RPMI8226 (cell line): ENCODE data around the gene CFAP61.

ENCODE experiments used
- DNase-seq: peaks from one replicate; pipeline ENCODE4 v3.0.0-alpha.2; 2015

The CFAP61 gene

DNA sequence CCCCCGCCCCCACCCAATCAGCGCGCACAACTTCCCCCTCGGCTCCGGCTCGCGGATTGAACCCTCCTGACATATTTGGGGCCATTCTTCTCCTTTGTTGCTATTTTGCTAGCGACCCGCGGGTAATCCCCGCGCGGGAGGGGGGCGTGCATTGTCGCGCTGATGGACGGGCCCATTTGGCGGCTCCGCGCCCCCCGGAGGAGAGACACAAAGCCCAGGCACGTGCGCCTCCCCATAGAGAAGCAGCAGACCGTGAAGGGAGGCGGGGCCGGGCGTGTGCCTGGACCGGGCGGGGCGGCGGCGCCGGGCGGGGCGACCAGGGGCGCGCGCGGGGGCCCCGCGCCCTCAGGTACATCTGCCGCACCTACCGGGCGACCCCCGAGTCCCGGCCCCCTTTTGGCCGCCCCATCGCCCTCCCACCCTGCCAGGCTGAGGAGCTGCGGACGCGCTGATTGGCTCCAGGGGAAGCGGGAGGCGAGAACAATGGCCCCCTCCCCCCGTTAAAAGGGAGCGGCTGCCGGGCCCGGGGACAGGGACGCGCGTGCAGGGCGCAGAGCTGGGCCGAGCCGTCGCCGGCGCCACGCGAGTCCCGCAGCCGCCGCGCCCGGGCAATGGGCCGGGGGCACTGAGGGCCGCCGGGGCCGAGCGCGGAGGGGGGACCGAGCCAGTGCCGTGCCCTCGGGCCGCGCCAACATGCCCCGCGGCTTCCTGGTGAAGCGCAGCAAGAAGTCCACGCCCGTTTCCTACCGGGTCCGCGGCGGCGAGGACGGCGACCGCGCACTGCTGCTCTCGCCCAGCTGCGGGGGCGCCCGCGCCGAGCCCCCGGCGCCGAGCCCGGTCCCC, 315.5 kb downstream of the CFAP61 start, which contains the start of gene INSM1:
Gene INSM1, plus strand, starts transcription at position 530 of the 843 bp plus-strand sequence. Its CDS starts 164 bp downstream, at position 694.
- no peak for DNase-seq

DNA sequence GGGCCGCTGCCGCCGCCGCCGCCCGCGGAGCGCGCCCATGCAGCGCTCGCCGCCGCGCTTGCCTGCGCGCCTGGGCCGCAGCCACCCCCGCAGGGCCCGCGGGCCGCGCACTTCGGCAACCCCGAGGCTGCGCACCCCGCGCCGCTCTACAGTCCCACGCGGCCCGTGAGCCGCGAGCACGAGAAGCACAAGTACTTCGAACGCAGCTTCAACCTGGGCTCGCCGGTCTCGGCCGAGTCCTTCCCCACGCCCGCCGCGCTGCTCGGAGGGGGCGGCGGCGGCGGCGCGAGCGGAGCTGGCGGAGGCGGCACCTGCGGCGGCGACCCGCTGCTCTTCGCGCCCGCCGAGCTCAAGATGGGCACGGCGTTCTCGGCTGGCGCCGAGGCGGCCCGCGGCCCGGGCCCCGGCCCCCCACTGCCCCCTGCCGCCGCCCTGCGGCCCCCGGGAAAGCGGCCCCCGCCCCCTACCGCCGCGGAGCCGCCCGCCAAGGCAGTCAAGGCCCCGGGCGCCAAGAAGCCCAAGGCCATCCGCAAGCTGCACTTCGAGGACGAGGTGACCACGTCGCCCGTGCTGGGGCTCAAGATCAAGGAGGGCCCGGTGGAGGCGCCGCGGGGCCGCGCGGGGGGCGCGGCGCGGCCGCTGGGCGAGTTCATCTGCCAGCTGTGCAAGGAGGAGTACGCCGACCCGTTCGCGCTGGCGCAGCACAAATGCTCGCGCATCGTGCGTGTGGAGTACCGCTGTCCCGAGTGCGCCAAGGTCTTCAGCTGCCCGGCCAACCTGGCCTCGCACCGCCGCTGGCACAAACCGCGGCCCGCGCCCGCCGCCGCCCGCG, 316.3 kb downstream of the CFAP61 start:
- DNase-seq, result peak; percentile 56

DNA sequence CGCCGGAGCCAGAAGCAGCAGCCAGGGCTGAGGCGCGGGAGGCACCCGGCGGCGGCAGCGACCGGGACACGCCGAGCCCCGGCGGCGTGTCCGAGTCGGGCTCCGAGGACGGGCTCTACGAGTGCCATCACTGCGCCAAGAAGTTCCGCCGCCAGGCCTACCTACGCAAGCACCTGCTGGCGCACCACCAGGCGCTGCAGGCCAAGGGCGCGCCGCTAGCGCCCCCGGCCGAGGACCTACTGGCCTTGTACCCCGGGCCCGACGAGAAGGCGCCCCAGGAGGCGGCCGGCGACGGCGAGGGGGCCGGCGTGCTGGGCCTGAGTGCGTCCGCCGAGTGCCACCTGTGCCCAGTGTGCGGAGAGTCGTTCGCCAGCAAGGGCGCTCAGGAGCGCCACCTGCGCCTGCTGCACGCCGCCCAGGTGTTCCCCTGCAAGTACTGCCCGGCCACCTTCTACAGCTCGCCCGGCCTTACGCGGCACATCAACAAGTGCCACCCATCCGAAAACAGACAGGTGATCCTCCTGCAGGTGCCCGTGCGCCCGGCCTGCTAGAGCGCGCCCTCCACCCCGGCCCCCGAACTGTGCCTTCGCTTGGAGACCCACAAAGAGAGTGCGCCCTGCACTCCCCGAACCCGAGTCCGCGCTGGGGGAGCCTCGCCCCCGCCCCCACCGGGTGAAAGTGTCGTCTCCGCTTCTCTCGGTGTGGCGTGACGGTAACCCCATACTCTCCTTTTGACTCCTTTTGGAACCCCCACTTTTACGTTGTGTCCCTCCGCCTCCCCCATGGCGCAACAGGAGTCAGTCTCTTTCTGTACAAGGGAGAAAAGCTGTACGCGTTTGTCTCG, 317.1 kb downstream of the CFAP61 start:
- DNase-seq, result peak; percentile 81

GRCh38 chr20:20370094-20370575, 317.8 kb downstream of the CFAP61 start:
- no peak for DNase-seq

DNA sequence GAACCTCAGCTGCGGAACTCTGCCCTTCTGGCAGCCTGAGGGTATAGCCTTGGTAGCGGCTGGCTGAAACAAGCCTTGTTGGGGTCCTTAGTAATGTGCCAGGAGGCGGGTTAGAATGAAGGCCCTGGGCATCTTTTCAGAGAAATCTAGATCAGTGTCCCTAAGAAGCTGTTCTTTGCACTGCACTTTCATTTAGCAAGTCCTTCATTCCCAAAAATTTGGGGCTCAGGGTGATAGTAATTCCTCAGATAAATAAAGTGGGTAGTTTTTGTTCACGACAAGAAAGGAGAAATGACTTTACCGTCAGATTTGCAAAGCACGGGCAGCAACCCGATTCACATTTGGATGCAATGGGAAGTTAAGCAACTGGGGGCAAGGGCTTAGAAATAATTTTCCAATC, 318.8 kb downstream of the CFAP61 start:
- DNase-seq, result no peak

GRCh38 chr20:20371681-20372080, 319.3 kb downstream of the CFAP61 start:
- no peak for DNase-seq

DNA sequence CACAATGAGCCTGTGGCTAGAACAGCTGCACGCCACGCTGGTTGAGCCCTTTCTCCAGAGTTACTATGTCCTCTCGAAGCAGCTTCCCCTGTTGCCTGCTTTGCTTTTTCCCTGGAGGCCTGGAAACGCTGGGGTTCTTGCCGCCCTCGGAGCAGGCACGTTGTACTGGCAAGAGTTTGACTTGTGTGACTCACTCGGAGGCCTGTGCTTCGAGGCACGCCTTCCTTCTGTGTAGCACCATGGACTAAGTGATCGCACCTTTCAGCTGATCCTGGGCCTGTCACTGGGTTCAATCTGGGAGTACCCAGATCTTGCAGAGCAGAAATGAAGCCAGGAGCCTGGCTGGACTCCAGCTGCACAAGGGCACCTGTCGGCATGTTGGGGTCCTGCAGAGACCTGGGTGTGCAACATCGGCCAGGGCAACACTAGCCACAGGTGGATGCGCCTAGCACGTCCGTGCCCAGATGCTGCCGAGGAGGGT, 320.8 kb downstream of the CFAP61 start:
- DNase-seq, result no peak

DNA sequence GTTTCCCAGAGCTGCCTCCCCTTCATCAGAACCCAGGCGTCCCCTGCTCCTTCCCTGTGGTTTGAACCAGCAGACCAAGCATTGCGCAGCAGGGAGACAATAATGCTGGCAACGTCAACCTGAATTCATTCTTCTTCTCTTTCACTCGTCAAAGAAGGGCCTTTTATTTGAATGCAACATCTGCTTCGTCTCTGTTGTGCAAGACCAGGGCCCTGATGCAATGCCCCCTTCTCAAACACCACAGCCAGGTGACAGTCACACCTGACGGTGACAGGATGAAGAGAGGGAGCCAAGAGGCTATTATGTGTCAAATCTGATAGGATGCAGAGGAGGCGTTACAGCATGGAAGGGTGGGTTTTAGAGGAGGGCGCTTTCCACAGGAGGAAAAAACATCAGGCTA, 323.5 kb downstream of the CFAP61 start:
- DNase-seq, result no peak

DNA sequence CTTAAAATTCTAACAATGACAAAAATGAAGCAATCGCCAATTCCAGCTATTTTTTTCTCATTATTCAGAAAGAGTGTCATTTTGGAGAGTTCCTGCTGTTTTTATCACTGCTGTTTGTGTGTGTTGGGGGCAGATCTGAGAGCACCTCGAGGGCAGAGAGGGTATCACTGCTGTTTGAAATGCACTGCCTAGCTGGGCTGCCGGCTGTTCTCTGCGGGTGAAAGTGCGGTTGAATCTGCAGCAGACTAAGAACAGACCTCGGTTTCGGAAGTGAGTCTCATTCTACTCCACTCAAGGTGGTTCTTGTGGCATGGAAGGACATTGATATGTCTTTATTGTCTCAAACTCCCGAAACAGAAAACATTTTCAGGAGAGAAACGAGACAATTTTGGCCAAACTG, 333.9 kb downstream of the CFAP61 start:
- no peak for DNase-seq

DNA sequence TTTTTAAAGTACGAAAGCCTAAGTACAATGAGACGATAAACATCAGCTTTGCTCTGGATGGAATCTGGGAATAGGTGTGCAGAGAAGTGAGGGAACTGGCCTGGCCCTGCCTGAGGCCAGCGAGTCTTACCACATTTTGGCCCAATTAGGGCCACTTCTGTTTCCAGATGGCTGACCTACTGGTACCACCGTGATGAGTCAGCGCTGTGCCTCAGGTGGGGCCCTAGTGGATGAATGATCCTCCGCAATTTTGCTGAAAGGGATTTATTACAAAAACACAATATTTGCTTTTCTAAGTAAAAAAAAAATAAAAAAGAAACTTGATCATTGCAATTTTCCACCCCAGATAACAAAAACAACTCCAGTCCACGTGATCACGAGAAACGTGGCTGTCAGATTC, 338.1 kb downstream of the CFAP61 start:
- no peak for DNase-seq

DNA sequence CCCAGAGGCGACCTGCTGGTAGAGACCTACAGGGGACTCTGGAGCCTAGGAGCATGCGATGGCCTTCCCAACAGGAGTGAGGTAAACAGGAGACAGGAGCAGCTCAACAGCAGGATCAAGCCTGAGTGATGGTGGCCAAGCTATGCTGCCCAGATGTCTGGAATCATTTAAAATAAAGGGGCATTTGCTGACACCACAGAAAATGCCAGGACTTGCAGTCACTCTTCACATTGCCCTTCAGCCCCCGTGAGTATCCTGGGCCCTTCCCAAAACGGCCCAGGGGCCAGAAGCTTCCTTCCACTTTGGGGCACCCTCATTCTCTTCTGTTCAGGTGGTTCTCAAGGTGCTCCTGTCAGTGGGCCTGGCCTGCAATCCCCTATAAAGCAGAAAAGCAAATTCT, 338.8 kb downstream of the CFAP61 start:
- no peak for DNase-seq

DNA sequence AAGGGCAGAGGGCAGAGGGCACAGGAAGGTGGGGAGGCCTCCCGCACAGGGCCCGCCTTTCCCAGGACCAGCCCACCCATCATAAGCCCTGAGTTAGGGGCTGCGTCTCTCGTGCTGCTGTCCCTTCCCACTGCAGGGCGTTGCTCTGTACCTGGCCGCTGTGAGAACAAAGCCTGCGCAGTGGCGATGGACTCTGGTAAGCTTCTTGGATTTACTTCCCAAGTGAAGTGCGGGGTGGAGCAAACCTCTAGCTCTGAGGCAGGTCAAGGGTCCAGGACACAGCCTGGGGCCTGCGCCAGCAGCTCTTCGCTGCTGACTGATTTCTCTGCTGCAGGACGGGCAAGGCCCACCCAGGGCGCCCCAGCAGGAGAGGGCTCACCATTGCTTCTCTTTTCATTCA, 339.4 kb downstream of the CFAP61 start:
- DNase-seq, result no peak

DNA sequence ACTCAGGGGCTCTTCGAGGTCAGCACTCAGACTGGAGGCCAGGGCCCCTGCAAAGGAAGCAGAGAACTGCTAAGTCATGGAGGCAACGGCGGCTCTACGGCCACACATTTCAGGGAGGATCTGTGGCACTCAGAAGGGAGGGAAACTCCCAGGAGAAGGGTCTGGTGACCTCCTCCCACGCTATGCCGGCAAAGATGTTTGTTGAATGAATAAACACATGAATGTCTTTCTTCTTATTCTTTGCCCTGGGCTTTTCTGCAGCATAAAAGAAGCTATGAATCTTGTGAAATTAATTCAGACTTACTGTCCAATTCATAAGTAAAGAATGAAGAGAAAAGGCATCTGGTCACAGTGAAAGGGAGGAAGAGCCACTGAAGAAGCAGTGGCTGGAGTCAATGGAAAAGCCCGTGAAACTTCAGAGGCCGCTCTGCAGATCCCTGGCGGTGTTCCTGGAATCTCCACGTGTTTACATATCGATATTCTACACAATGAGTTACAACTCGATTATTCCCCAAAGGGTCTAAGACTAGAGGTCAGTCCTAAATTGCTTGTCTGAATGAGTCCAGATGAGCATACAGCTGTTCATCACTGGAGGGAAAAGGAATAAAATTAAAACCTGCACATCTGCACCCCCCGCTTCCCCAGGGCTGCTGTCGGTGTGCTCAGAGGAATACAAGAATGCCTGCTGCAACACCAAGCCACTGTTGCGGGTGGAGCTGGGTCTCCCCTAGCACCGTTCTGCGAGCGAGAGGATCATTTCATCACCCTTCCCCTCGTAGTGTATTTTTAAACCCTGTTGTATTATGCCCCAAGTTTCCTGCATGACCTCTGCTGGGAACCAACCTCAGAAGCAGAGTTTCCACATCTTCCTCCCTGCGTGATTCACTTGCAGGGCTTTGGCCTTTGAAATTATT, 341.1 kb downstream of the CFAP61 start:
- DNase-seq, result no peak

DNA sequence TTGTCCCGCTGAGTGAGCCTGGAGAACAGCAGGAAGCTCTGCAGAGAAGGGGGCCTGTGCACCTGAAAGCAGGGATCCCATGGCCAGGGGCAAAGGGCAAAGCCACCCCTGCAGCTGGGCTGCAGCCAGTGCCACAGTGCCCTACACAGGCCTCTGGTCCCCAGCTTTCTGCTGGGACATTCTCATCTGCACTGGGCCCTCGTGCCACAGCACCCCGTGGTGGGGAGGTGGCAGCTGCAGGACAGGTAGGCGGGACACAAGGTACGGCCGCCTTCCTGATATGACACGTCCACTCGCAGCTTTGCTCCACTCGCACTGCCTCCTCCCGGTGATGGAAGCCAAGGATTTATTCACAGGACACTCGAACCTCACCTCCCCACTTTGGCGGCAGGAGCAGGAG, 342.8 kb downstream of the CFAP61 start:
- DNase-seq, result no peak

GRCh38 chr20:20395903-20396568, 343.7 kb downstream of the CFAP61 start:
- DNase-seq, result no peak

- DNase-seq, result no peak
Observed at GRCh38 chr20:20396794-20397193, 344.5 kb downstream of the CFAP61 start.

- DNase-seq, result no peak
Observed at GRCh38 chr20:20398123-20398522, 345.8 kb downstream of the CFAP61 start.

- no peak for DNase-seq
Observed at GRCh38 chr20:20399531-20400500, 347.5 kb downstream of the CFAP61 start.

- no peak for DNase-seq
Observed at GRCh38 chr20:20401991-20402390, 349.7 kb downstream of the CFAP61 start.

- DNase-seq, result no peak
Observed at GRCh38 chr20:20404633-20405032, 352.3 kb downstream of the CFAP61 start.
